Measurements from ENCODE around the gene CEP350.

CEP350 gene

DNA sequence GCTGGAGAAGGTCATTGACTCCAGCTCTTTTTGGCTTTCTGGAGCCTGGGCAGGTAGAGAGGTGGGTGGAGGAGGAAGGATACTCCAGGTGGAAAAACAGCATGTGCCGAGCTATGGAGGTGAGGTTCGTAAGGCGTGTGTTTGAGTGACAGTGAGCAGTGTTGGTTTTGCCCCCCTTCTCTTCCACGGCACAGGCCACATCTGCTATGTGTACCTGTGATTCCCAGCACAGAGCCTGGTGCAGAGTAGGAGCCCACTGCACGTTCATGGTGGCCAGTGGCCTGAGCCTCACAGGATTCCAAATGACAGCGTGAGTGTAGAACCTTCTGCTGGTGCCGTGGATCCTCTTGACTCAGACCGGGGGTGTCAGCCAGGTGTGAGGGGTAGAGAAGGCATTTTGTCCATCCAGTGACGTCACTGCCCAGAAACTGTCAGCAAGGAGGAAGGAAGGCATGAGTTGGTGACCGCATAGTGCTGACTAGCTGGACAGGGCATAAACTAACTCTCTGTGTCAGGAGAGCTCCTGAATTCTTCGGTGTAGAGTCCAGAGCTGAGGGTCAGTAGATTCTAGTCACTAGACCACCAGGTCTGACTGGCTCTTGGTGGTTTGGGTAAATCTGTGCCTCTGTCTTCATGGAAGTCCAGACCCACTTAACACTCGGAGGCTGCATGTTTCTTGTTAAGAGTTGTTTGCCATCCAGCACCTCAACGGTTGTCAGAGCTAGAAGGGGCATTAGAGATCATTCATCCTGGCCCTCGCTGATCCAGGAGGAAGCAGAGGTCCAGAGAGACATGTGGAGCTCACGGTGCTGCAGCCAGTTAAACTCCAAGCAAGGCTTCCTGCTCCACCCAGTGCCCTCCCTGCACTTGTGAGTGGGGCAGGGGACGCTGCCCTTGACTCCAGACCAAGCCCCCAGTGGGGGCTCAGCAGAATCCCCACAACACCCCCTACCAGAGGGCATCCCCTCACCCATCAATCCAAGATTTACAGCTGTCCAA is 203.8 kb downstream of the CEP350 start:
- DNase-seq = no peak

DNA sequence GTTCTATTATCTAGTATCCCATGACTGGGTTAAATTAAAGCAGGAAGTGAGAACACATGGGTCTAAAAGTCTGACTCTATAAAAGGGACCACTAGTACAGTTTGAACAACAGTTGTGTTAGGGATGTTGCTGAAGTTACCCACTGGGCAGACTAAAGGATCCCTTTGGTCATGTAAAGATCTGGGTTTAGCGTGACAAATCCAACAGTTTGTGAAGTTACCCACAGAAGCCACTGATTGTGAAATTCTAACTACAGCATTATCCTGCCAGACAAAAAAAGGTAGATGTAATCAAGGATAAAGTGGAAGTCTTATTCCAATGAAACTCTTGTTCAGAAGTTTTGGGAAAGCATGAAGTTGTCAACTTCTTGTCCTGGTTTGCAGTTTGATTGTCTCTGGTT is 205.7 kb downstream of the CEP350 start:
- DNase-seq = no peak

DNA sequence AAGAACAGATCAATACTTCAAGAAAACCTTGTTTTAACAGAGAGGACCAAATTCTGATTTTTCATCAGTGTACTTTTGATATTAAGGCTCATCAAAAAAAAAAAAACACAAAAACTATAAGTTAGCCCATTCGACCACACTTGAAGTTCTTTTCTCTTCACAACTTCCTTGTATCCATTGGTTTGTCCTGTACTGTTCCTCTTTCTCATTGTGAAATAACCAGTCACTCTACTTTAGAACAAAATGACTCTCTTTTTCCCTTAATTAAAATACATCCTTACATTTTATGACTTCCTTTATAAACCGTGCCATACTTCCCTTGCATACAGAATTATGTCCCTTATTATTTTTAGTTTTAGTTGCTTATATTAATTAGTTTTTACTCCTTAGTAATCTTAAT is 208.4 kb downstream of the CEP350 start:
- no peak for DNase-seq
